HG03045 (cell line): Measurements from ENCODE around the gene CCL4L2.
"Not testable (repeated sequence)": the region's sequence is repeated elsewhere in the genome, so short reads cannot be mapped to it uniquely, and the experiment has no call there.

Experiments
- ATAC-seq: cut with Tn5 transposase; IDR thresholded peaks from one replicate; pipeline ENCODE4 v1.9.1; 2021; ENCODE audit warnings: mild to moderate bottlenecking, moderate library complexity; ENCODE audit not compliant: unreplicated experiment

Gene CCL4L2

GRCh38 chr17:36219556-36219955, 8.7 kb downstream of the CCL4L2 start:
- not testable (repeated sequence) for ATAC-seq

GRCh38 chr17:36220737-36221580, 10.1 kb downstream of the CCL4L2 start:
- ATAC-seq = not testable (repeated sequence)

- ATAC-seq = not testable (repeated sequence)
Observed at GRCh38 chr17:36221581-36222100, 10.8 kb downstream of the CCL4L2 start.

GRCh38 chr17:36222967-36223366, 12.1 kb downstream of the CCL4L2 start:
- ATAC-seq = not testable (repeated sequence)

- not testable (repeated sequence) for ATAC-seq
Observed at GRCh38 chr17:36229644-36230043, 18.8 kb downstream of the CCL4L2 start.

GRCh38 chr17:36242046-36242445, 31.2 kb downstream of the CCL4L2 start:
- ATAC-seq = not testable (repeated sequence)
